Activated CD8-positive, alpha-beta memory T cell treated with anti-CD3 and anti-CD28 coated beads, Interleukin-2, amount 50 U/mL, for 48 hours (primary cell): ENCODE data around the gene PDCD1.
"Not testable (repeated sequence)": the region's sequence is repeated elsewhere in the genome, so short reads cannot be mapped to it uniquely, and the experiment has no call there.

Experiments used
- DNase-seq: peaks from one replicate; pipeline ENCODE4 v3.0.0-alpha.2; 2020

PDCD1 gene

DNA sequence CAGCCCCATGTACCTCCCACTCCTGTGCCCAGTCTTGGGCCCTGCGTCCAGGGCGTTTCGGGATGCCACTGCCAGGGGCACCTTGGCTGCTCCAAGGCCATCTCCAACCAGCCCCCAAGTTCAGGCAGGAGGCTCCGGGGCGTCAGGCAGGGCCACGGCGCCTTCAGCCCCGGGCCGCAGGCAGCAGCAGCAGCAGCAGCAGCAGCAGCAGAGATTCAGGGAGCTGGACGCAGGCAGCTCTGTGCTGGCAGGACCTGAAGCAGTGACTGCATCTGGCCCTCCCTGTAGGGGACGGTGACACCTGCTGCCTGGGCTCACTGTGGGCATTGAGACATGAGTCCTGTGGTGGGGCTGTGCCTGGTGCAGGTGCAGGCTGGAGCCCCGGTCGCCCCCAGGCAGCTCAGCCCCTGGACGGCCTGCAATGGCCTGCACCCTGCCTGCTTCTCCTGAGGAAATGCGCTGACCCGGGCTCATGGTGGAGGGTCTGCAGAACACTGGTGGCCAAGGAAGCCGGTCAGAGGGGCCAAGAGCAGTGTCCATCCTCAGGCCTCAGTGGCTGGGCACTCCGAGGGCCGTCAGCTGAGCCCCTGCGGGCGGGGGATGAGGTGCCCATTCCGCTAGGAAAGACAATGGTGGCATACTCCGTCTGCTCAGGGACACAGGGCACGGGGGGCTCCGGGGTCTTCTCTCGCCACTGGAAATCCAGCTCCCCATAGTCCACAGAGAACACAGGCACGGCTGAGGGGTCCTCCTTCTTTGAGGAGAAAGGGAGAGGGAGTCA is 8.0 kb downstream of the PDCD1 start:
- no peak for DNase-seq

DNA sequence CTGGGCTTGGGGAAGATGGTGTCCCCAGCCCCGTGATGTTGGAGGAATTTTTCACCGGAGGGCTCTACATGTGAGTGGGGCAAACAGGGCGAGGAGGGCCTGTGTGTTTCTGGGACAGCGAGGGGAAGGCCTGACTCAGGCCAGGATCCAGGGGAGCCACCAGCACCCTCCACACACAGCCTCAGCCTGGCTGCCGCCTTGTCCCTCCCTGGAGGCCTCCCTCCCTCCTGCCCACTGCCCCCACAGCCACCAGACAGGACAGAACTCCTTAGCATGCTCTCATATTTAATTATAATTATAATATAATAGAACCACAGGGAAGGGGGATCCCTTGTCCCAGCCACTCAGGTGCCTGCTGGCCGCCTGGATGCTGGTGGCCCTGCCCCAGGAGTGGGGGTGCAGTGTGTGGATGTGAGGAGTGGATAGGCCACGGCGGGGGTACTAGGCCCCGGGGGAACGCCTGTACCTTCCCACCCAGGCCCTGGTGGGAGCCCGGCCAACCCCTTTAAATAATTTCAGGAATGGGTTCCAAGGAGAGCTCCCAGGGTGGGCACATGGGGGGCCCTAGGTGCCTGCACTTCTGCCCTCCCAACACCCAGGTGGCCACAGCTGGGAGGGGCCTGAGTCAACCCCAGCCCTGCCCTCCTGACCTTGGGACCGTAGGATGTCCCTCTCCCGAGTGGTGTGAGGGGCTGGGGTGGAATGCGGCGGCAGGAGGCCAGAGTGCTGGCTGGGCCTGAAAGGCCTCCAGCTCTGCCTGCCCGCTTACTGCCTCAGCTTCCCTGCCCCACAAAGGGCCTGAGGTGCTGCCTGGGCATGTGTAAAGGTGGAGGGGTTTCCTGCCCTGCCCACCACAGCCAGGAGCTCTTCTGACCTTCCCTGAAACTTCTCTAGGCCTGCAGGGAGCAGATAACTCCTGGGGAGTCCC is 8.8 kb downstream of the PDCD1 start:
- no peak for DNase-seq

DNA sequence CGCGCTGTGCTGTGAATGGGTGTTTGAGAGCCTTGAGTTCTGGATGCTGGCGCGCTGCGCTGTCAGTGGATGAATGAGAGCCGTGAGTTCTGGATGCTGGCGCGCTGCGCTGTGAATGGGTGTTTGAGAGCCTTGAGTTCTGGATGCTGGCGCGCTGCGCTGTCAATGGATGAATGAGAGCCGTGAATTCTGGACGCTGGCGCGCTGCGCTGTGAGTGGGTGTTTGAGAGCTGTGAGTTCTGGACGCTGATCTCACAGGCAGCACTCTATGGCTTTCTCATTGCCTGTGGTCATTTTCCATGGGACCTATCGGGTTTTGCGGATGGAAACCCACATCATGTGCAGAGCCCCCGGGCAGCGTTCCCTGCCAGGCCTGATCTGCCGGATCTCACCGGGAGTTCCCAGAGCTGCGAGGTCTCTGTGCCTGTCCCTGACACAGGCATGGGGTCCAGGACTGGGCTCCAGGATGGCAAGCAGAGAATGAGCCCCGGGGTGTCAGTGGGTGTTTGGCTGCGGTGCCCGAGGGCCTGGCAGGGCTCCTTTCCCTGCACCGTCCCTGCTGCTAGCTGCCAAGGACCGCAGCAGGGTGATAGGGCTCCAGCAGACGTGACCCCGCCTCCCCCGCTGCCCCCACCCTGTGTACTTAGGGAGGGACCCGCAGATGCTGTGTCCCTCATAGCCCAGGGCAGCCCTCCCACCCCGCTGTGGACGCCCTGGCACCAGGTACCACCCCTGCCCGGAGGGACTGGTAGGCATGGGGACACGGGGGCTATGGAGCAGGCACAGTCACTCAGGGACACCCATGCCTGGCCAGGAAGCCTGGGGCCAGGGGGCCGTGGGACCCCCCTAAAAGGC is 9.7 kb downstream of the PDCD1 start:
- no peak for DNase-seq

DNA sequence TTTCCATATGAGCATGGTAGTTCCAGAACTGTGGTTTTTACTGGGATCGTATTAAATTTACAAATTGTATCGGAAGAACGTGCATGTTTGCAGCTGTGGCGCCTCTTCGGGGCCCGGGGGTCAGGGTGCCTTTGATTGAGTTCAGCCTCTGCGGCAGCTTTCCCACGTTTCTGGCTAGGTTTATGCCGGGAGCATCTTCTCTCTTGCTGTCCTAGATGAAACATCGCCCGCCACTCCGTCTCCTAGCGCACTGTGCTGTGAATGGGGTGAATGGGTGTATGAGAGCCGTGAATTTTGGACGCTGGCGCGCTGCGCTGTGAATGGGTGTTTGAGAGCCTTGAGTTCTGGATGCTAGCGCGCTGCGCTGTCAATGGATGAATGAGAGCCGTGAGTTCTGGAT is 12.3 kb downstream of the PDCD1 start:
- DNase-seq = no peak

DNA sequence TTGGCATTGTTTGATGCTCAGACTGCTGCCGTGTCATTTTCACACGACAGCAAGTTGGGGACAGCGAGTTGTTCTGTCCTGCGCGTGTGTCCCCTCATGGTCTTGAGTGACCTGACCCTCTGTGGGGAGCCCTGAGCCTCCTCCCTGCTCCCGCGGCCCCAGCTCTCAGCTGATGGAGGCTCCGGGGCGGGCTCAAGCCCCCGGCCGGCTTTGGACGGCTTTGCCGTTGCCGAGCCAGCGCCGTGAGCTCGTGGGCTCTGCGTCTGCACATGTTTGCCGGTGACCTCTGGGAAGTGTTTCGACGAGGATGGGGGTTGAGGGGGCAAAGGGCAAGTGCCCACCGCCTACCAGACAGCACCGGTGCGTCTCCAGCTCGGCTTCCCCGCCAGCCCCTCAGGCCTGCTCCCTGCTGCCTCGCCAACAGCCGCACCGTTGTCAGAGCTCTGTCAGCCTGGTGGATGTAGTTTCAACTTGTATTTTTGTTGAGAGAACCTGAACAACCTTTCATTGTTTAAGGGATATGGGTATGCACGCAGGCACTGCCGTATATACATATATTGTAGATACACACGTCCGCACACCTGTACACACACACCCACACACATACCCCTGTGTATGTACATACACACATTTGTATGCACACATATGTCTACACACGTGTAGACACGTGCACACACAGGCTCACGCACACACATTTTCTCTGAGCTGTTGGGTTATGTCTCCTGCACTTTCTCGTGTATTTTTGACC is 13.7 kb downstream of the PDCD1 start:
- no peak for DNase-seq

DNA sequence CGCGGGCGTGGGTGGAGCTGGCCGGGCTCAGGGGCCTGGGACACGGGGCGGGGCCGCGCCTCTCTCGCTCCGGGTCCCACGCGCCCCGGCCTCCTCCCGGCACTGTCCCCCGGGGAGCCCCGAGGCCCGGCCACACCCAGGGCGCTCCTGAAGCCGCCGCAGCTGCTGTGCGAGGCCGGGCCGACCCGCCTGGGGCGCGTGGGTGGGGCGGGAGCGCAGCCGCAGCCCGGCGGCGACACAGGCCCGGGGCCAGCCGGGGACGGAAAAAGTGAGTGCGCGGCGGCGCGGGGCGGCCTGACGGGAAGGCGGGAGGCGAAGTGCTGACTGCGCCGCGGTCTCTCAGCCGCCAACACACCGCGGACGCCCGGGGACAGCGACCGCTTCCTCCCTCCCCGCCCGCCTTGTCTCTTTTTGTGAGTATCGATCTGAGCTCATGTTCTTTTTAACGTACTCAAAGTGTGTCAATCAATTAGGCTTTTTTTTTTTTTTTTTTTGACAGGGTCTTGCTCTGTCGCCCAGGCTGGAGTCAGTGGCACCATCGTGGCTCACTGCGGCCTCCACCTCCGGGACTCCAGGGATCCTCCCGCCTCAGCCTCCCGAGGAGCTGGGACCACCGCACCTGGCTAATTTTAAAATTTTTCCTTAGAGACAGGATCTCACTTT is 14.5 kb downstream of the PDCD1 start:
- peak; percentile 94 for DNase-seq

DNA sequence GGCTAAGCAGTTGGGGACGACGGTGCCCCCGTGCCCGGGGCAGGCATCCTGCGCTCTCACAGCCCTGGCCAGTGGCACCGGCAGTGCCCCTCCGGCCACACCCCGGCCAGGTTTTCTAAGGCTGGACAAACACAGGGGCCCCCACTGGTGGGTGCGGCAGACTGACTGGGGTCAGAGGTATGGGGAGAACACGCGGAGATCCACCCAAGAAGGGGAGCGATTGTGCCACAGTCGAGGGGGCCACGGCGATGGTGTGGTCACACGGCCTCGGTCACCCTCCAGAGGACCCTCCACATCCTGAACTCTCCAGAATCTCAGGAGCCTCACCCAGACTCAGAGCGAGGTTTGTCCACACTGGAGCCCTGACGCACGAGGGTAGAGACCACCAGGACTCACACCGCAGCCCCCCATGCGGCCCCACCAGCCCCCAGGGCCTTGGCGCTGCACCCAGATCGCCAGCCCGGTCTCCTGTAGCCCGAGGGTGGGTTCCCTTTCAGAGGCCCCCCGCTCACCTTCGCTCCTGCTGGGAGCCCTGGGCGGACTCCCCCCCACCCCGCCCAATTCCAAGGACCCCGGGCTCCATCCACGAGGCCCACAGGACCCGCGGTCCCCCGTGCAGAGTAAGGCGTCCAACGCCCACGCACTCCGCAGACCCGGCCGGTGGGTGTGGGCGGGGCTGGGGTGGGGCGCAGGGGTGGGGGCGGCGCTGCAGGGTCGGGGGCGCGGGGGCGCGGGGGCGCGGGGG is 15.2 kb downstream of the PDCD1 start:
- no peak for DNase-seq

DNA sequence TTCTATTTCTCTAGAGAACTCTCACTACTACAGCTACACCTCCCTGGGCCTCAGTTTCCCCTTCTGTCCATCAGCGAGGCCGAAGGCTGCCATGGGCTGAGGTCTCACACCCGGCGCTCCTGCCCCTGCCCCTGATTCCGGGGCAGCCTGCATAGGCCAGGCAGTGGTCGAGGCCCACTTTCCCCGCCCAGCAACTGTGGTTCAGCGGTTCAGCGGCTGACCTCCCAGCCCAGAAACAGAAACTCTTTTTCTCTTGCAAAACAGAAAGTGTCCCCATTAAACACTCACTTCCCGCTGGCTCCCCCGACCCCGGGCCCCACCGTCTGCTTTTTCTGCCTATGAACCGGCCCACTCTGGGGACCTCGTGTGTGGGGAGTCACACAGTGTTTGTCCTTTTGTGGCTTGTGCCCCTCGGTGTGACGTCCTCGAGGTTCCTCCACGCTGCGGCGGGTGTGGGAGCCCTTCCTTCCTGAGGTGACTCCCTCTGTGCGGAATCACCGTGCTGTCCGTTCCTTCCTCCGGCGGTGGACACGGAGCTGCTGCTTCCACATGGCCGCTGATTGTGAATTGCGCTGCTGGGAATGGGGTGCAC is 16.0 kb downstream of the PDCD1 start:
- DNase-seq = peak; percentile 79

DNA sequence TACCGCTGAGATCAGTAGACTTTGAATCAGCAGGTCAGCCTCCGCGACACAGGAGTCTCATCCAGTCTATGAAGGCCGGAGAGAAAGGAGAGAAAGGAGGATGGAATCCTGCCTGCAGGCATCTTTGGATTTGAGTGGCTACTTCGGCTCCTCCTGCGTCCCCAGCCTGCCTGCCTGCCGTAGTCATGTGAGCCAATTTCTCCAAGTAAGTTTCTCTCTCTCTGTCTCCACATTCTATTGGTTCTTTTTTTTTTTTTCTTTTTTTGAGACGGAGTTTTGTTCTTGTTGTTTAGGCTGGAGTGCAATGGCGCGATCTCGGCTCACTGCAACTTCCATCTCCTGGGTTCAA is 16.7 kb downstream of the PDCD1 start:
- no peak for DNase-seq

DNA sequence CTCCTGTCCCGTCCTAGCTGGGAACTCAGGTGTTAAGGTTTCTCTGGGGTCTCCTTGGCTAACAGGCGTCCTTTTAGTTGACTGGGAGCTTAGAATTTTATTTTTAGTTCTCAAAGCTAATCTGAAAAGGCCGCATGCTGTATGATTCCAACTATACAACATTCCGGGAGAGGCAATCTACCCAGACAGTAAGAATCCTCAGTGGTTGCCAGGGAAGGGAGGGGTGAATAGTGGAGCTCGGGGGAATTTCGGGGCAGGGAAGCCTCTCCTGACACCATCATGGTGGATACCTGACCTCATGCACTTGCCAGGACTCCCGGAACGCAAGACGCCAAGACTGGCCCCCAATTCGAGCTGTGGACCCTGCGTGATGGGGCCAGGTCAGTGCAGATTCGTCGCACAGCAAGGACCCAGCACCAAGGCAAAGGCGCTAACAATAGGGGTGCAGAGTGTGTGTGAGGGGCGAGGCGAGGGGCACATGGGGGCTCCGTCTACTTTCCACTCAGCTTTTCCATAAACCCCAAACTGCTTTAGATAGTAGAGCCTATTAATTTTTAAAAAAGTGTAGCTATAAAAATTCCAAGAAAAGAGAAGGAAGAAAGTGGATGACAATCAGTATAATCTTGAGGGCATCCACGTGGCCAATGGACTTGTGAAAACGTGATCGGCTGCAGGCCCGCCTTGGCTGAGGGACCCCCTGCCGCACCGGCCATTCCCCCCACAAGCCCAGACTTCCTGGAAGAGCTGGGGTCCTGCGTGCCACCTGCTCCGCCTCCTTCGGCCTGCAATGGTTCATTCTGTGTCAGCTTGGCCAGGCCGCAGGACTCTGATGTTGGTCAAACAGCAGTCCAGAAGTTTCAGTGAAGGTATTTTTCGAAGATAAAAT is 17.3 kb downstream of the PDCD1 start:
- DNase-seq = no peak

DNA sequence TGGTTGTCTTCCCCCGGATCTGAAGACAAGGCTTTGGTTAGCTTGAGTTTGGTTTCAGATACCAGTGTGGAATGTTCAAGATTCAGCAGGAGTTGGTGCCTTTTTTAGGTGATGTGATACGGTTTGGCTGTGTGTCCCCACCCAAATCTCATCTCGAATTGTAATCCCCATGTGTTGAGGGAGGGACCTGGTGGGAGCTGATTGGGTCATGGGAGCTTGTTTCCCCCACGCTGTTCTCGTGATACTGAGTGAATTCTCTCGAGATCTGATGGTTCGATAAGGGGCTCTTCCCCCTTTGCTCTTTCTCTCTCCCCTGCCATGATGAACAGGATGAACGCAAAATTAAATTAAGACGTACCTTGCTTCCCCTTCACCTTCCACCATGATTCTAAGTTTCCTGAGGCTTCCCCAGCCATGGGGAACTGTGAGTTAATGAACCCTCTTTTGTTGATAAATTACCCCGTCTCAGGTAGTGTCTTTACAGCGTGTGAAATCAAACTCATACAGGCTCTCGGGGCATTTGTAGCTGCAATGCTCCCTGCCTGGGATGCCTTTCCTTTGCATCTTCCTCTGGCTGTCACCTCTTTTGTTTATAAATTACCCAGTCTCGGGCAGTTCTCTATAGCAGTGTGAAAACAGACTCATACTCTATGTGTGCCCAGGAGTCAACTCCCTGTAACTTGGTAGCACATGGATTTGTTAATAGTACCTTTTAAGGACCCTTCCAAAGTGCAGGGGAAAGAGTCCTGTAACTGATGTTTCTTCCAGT is 21.3 kb downstream of the PDCD1 start:
- DNase-seq = no peak

DNA sequence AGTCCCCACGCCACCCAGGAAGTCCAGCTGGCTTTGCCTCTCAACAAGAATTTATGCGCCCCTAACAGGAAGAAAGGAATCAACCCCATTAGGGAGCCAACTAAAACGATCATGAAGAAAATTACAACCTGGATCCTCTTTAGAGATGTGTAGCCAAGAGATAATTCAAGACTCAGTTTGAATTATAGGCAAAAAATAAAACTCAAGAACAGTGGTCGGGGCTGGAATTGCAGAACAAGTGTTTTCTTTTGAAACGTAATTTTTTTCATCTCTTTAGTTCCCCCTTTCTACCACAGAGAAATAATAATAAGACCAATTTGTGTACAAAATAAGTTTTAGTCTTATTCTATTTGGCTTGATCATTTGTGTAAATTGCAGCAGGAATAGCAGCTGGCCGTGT is 22.4 kb downstream of the PDCD1 start:
- no peak for DNase-seq

DNA sequence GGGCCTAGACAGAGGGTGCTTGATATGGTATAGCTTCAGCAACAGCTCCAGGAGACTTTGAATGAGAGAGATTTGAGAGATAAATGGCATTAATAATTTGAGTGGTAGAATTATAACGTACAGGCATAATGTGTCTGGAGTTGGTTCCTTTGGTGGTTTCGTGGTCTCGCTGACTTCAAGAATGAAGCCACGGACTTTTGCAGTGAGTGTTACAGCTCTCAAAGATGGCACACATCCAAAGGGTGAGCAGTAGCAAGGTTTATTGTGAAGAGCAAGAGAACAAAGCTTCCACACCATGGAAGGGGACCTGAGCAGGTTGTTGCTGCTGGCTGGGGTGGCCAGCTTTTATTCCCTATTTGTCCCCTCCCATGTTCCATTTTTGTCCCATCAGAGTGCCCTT is 23.1 kb downstream of the PDCD1 start:
- DNase-seq = no peak

DNA sequence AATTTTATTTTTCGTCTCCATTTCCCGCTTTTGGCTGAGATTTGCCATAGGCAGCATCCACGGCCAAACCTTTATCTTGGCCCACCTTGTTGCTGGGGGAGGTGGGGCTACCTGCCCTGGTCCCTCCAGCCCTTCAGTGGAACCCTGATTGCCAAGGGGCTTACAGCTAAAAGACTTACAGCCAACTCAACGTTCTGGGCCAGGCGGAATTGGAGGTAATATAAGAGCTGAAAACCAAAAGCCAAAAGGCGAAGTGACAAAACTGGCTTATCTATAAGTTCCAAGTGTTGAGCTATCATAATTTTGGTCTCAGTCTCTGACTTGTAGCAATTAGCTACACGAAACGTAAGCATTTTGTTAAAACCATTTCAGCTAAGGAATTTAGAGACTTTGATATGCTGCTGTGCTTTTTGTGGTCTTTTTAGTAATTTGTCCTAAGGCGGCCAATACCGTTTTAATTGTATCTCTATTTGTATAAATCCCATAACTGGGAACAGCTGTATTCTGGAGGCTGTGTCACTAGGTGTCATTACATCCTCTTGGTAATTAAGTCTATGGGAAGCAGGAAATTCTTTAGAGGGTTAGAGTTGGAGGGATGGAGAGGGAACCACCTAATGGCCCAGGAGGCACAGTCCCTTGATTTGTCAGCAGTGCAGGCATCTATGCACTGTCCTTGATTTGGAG is 24.0 kb downstream of the PDCD1 start:
- DNase-seq = no peak

DNA sequence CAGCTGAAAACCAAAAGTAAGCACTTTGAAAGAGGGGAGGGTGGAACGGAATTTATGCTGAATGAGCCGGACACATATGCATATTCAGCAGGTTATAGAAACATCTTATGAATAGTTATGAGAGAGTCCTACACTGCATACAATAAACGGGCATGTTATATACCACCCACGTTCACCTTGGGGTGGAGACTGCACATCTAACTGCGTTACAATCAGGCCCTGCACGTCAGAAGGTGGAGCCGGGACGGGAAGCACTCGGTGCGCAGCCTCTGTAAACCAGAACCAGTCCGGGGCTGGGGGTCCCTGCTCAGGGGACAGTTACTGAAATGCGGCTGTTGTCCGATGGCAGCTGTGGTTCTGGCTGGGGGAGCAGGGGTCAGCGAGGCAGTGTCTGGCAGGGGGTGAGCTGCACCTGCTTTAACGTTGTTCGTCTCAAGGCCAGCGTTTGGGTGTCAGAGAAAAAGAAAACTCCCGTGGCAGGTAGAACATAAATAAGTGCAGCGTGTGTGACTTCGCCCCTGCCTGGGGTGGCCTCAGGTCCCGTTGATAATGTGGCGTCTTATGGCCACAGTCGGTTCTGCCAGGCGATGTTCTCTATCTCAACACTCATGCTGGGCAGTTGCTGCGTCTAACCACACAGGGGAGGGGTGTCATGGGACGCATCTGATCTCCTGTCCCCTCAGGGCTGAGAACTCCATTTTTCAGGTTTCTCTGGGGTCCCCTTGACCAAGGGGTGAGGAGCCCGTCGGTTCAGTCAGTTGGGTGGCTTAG is 24.8 kb downstream of the PDCD1 start:
- not testable (repeated sequence) for DNase-seq

DNA sequence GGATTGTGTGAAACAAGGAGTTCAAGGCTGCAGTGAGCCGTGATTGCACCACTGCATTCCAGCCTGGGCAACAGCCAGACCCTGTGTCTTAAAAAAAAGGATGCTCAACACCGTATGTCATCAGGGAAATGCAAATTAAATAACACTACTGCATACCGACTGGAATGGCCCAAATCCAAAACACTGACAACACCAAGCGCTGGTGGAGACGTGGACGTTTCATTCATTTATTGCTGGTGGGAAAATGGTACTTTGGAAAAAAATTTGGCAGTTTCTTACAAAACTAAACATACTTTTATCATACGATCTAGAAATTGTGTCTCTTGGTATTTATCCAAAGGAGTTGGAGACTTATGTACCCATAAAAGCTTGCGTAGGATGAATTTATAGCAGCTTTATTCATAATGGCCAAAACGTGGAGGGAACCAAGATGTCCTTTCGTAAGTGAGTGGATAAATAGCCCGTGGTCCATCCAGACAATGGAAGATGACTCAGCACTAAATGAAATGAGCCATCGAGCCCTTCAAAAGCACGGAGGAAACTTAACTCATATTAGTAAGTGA is 25.5 kb downstream of the PDCD1 start:
- DNase-seq = no peak

DNA sequence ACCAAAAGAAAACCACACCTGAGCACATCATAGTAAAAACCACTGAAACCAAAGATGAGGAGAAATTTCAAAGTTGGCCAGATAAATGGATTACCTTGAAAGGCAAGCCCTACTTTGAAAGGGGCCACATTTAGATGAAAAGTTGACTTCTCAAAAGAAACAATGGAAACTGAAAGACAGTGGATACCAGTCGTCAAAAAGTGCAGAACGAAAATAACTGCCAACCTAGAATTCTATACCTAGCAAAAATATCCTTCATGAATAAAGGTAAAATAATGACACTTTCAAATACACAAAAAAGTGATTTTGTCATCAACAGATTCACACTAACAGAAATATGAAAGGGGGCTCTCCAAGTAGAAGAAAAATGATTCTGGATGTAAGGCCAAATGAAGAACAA is 31.3 kb downstream of the PDCD1 start:
- DNase-seq = no peak
